Retinal pigment epithelial cell (primary cell): ENCODE results near the gene FCHSD2.

Experiments used
- DNase-seq: peaks from one replicate; pipeline ENCODE4 v3.0.0-alpha.2; 2010; ENCODE audit warnings: low read depth
- H3K4me3 ChIP-seq: 2 replicates; pipeline ENCODE4 v1.5.1; 2011; ENCODE audit warnings: mild to moderate bottlenecking, low read length, control low read depth, moderate library complexity
- TF ChIP-seq, protein P1 (sequence below): conservative IDR thresholded peaks from 2 replicates; pipeline ENCODE4 v1.5.1; 2011; ENCODE audit warnings: low read depth, low read length, control low read depth, inconsistent platforms

FCHSD2 gene

GRCh38 chr11:73009972-73010371, 132.1 kb downstream of the FCHSD2 start:
- no peak for DNase-seq
- TF ChIP-seq, protein P1, sequence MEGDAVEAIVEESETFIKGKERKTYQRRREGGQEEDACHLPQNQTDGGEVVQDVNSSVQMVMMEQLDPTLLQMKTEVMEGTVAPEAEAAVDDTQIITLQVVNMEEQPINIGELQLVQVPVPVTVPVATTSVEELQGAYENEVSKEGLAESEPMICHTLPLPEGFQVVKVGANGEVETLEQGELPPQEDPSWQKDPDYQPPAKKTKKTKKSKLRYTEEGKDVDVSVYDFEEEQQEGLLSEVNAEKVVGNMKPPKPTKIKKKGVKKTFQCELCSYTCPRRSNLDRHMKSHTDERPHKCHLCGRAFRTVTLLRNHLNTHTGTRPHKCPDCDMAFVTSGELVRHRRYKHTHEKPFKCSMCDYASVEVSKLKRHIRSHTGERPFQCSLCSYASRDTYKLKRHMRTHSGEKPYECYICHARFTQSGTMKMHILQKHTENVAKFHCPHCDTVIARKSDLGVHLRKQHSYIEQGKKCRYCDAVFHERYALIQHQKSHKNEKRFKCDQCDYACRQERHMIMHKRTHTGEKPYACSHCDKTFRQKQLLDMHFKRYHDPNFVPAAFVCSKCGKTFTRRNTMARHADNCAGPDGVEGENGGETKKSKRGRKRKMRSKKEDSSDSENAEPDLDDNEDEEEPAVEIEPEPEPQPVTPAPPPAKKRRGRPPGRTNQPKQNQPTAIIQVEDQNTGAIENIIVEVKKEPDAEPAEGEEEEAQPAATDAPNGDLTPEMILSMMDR, result no peak
- no peak overlapping the region for H3K4me3 ChIP-seq

GRCh38 chr11:73004088-73004487, 138.0 kb downstream of the FCHSD2 start:
- H3K4me3 ChIP-seq, result no peak overlapping the region
- DNase-seq, result no peak
- TF ChIP-seq, protein P1, result no peak

DNA sequence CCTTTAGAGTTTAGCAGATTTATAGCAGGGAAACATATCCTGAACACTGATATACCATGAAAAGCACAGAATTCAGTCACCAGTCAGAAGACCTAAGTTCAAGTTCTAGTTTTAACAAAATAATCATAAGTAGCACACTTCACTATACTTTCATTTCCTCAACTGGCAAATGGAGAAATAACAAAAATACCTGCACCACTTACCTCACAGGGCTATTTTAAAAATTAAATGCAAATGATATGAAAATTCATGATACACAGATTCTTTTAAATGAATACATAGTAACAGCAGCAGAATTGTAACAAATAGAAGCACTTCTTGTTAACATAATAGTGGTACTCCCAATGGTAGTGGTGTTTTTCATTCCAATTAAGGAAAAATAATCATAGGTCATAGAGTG, 139.0 kb downstream of the FCHSD2 start:
- TF ChIP-seq, protein P1, result no peak
- H3K4me3 ChIP-seq, result no peak overlapping the region
- DNase-seq, result no peak

DNA sequence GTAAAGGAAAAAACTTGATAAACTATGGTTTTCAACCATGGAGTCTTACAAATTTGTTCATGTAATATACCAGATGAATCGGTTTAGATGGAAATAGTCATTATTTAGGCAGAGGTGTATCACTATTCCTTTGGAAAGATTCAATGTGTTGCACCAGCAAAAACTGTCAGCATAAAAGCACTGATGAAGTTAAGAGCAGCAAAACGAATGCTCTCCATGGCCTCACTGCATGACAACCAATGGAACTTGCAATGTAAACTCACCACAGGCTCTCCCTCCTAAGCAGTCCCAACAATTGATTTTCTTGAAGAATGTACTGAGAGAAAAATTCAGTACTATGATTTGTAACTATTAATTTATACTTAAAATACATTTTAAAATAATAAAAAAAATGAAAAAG, 139.9 kb downstream of the FCHSD2 start:
- no peak overlapping the region for H3K4me3 ChIP-seq
- TF ChIP-seq, protein P1, result no peak

DNA sequence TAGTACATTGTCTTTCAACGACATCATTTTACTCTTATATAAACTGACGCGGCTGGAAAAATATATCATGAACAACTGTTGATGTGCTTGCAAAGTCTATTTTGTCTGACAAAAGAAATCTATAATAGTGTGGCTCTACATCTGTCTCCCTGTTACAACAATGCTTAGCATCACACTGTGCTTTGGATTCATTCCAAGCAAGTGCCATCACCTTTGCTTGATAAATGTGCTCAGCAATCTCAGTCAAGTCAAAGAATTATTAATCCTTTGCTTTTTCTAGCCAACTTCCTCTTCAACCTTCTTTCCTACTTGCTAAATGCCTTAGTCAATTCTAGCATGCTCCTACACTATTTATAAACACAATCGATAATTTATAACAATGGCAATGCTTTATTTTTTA, 140.5 kb downstream of the FCHSD2 start:
- no peak for DNase-seq
- H3K4me3 ChIP-seq, result no peak overlapping the region
- TF ChIP-seq, protein P1, result no peak

More for the DNA sequence above, 139.9 kb downstream of the FCHSD2 start:
- DNase-seq, result no peak

DNA sequence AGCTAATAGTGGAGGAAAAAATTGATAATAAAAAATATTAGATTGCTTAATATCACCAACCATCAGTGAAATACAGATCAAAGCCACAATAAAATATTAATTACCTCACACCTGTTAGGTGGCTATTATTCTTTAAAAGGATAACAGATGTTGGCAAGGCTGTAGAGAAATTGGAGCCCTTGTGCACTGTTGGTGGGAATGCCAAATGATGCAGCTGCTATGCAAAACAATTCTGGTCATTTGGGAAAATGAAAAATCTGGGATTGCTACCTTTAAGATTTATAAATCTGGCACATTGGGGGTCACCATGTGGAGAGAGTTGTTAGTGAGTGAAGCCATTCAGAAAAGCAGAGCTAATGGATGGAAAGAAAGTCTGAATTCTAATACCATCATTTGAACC, 143.4 kb downstream of the FCHSD2 start:
- TF ChIP-seq, protein P1, result no peak
- H3K4me3 ChIP-seq, result no peak overlapping the region
- DNase-seq, result no peak

- H3K4me3 ChIP-seq, result no peak overlapping the region
- TF ChIP-seq, protein P1, result no peak
- no peak for DNase-seq
Measured at GRCh38 chr11:72996959-72997358, 145.2 kb downstream of the FCHSD2 start.
